HUES6 (cell line): Measurements from ENCODE around the gene AQP4.

Source experiments
- H3K27ac ChIP-seq: 2 replicates; pipeline ENCODE4 v1.7.0; 2013; ENCODE audit warnings: low read depth, mild to moderate bottlenecking, low read length, inconsistent platforms
- H3K27me3 ChIP-seq: 2 replicates; pipeline ENCODE4 v1.6.1; 2013; ENCODE audit warnings: low read length; ENCODE audit not compliant: control insufficient read depth, insufficient read depth
- H3K36me3 ChIP-seq: 2 replicates; pipeline ENCODE4 v1.6.1; 2013; ENCODE audit warnings: low read length; ENCODE audit not compliant: control insufficient read depth, insufficient read depth
- H3K4me1 ChIP-seq: 2 replicates; pipeline ENCODE4 v1.6.1; 2013; ENCODE audit warnings: low read length; ENCODE audit not compliant: control insufficient read depth, insufficient read depth
- H3K4me3 ChIP-seq: 2 replicates; pipeline ENCODE4 v1.5.1; 2013; ENCODE audit warnings: low read depth, low read length
- H3K9ac ChIP-seq: one replicate; pipeline ENCODE4 v1.6.1; 2013; ENCODE audit warnings: mild to moderate bottlenecking, low read length
- H3K9me3 ChIP-seq: 2 replicates; pipeline ENCODE4 v1.6.1; 2013; ENCODE audit warnings: low read depth, low read length; ENCODE audit not compliant: control insufficient read depth, insufficient read depth

AQP4 gene

DNA sequence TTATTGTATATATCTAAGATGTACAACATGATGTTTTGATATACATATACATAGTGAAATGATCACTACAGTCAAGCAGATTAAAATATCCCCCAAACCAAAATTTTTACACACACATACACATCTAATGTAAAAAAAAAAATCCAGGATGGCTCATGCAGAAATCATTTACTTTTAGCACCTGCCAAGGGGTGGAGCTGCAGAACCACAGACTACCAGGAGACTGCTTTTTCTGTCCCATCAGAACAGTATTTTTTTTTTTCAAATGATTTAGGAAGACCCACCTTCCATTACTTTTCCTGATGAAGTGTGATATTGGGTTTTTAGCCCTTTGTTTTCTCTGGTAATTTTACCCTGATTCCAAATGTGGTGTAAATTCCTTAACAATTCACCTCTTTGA is 61.9 kb downstream of the AQP4 start:
- Histone ChIP-seq H3K36me3 (no peaks in the 10 kb centered on the region), H3K27ac (no peak overlapping the region), H3K4me3 (no peak overlapping the region), H3K9ac (no peak overlapping the region), H3K9me3 (no peaks in the 10 kb centered on the region), H3K27me3 (no peaks in the 10 kb centered on the region), H3K4me1 (no peaks in the 10 kb centered on the region)

GRCh38 chr18:26802330-26803200 is 62.9 kb downstream of the AQP4 start:
- no peak overlapping the region for H3K9ac ChIP-seq
- H3K27me3 ChIP-seq, result no peaks in the 10 kb centered on the region
- no peak overlapping the region for H3K4me3 ChIP-seq
- H3K4me1 ChIP-seq, result no peaks in the 10 kb centered on the region
- no peaks in the 10 kb centered on the region for H3K9me3 ChIP-seq
- no peaks in the 10 kb centered on the region for H3K36me3 ChIP-seq
- no peak overlapping the region for H3K27ac ChIP-seq
